Mesothelial cell of epicardium (in vitro differentiated cells): ENCODE measurements around the gene AARS2. TPM values are rescaled to one million over a fixed set of nuclear protein-coding genes. Genes with fewer than 3 reads are reported as not detected.

Experiments
- DNase-seq, 2 experiments: peaks; one replicate each; pipeline ENCODE4 v3.0.0; 2021; ENCODE audit warnings: low spot score in 2 of 2; ENCODE audit not compliant: unreplicated experiment in 2 of 2
- H3K27ac Mint-ChIP-seq: 2 replicates; pipeline ENCODE4 v1.8.0; 2021; ENCODE audit warnings: mixed read lengths
- H3K27me3 Mint-ChIP-seq: 2 replicates; pipeline ENCODE4 v1.8.0; 2021; ENCODE audit warnings: low read depth, mixed read lengths
- H3K36me3 Mint-ChIP-seq: 2 replicates; pipeline ENCODE4 v1.8.0; 2021; ENCODE audit warnings: mixed read lengths
- H3K4me1 Mint-ChIP-seq: 2 replicates; pipeline ENCODE4 v1.8.0; 2021; ENCODE audit warnings: mixed read lengths
- H3K4me3 Mint-ChIP-seq: 2 replicates; pipeline ENCODE4 v1.8.0; 2021; ENCODE audit warnings: mild to moderate bottlenecking, moderate library complexity, mixed read lengths
- H3K9me3 Mint-ChIP-seq: 2 replicates; pipeline ENCODE4 v1.8.0; 2021; ENCODE audit warnings: mixed read lengths
- CTCF ChIP-seq: fragments of 200-600 bp; sonication (generic); IDR thresholded peaks from one replicate; pipeline ENCODE4 v1.5.0; 2021; ENCODE audit warnings: antibody characterized with exemption; ENCODE audit not compliant: unreplicated experiment
- total RNA-seq: library from RNA; stranded (reverse); gene quantifications from 3 replicates; pipeline ENCODE4 v1.2.1, GENCODE V29; 2021

AARS2 gene
- total RNA-seq, 1 donor from 2014 or later = 33.4 TPM

DNA sequence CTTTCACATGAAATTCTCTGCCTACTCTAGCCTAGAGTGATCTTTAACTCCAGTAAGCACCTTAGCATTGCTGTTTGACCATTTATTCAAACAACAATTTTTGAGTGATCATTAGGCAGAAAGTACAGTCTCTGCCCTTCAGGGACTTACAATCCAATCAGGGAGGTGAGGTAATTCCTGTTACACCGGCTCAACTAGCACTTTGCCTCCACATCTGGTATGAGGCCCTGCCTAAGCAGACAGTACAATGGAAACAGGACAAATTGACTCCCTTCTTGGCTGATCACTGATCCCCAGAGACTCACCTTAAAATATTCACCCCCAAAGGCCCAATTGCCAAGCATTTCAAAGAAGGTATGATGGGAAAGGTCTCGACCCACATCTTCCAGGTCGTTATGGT, 1.4 kb downstream of the AARS2 start:
- H3K9me3 Mint-ChIP-seq = no peaks in the 10 kb centered on the region
- no peak for TF ChIP-seq CTCF
- H3K4me1 Mint-ChIP-seq = peaks cover 11% of the 10 kb centered on the region
- no peak for DNase-seq
- peak overlapping the region; percentile 64 for H3K27ac Mint-ChIP-seq
- peaks cover 21% of the 10 kb centered on the region for H3K36me3 Mint-ChIP-seq
- H3K27me3 Mint-ChIP-seq = peaks cover 16% of the 10 kb centered on the region
- peak overlapping the region; percentile 98 for H3K4me3 Mint-ChIP-seq

DNA sequence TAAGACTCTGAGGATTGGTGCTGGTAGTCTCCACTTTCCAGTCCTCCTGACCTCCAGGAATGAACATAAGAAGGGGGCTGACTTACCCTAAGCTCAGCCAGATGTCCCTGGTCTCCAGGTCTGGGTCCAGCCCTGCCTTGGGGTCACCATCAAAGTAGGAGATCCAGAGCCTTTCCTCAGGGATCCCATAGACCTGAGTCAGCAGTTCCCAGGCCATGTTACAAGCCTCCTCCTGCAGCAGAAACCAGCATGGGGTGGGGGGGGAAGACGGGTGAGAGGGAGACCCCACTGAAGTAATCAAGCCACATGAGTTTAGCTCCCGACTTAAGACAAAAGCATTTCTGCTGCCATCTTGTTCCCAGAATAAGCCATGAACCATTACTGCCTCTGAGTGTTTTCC, 1.8 kb downstream of the AARS2 start:
- Mint-ChIP-seq H3K9me3 (no peaks in the 10 kb centered on the region), H3K27me3 (peaks cover 14% of the 10 kb centered on the region), H3K36me3 (peaks cover 21% of the 10 kb centered on the region), H3K4me1 (peaks cover 11% of the 10 kb centered on the region), H3K27ac (no peak overlapping the region), H3K4me3 (peak overlapping the region; percentile 98)
- TF ChIP-seq CTCF = no peak
- DNase-seq = no peak

DNA sequence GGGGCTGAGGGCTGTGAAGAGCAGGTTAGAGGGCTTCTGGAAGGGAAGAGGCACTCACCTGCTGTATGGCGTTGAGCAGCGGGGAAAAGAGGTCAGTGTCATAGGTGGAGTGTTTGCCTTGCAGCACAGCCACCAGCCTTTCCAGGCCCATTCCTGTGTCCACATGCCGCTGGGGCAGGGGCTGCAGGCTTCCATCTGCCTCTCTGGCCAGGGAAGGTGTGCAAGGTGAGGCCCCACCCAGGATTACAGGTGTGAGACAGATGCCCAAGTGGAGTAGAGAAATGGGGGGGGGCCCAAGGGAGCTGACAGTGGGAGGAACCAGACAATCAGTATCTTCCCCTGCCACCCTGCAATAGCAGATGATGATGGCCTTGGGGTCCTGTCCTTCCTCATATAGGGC, 2.9 kb downstream of the AARS2 start:
- Mint-ChIP-seq H3K27me3 (peaks cover 4% of the 10 kb centered on the region), H3K4me1 (peaks cover 11% of the 10 kb centered on the region), H3K36me3 (peaks cover 21% of the 10 kb centered on the region), H3K9me3 (no peaks in the 10 kb centered on the region), H3K27ac (no peak overlapping the region), H3K4me3 (no peak overlapping the region)
- no peak for TF ChIP-seq CTCF
- DNase-seq = no peak

- Mint-ChIP-seq H3K27me3 (peaks cover 1% of the 10 kb centered on the region), H3K27ac (no peak overlapping the region), H3K4me1 (peaks cover 11% of the 10 kb centered on the region), H3K4me3 (no peak overlapping the region), H3K9me3 (no peaks in the 10 kb centered on the region), H3K36me3 (peaks cover 21% of the 10 kb centered on the region)
- no peak for DNase-seq
- no peak for TF ChIP-seq CTCF
Measured at GRCh38 chr6:44309631-44310030, 3.5 kb downstream of the AARS2 start.

GRCh38 chr6:44309092-44309491, 4.1 kb downstream of the AARS2 start:
- DNase-seq = no peak

More at GRCh38 chr6:44309092-44309491, 4.1 kb downstream of the AARS2 start:
- Mint-ChIP-seq H3K4me1 (peaks cover 11% of the 10 kb centered on the region), H3K4me3 (no peak overlapping the region), H3K36me3 (peaks cover 21% of the 10 kb centered on the region), H3K27ac (no peak overlapping the region), H3K27me3 (peaks cover 1% of the 10 kb centered on the region), H3K9me3 (no peaks in the 10 kb centered on the region)
- no peak for TF ChIP-seq CTCF
